ENCODE results near the gene CPZ.

The CPZ gene

DNA sequence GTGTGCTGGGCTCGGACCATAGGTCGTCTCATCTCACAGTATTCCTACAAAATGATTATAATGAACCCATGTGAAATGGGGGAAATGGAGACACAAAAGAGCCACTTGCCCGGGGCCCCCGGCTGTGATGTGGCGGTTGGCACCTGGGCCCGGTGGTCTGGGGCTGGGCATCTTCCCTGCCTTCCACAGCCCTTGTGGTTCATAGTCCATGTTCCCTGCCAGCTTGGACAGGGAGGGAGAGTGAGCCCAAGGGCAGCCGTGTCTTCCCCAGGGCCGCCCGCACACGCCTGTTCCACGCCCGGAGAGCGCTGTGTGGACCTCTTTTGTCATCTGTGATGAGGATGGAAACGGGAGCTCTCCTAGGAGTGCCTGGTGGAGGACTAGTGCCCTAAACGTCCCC is 5.2 kb downstream of the CPZ start:
- no peak overlapping the region for H3K27ac ChIP-seq
- TF ChIP-seq, protein P1, sequence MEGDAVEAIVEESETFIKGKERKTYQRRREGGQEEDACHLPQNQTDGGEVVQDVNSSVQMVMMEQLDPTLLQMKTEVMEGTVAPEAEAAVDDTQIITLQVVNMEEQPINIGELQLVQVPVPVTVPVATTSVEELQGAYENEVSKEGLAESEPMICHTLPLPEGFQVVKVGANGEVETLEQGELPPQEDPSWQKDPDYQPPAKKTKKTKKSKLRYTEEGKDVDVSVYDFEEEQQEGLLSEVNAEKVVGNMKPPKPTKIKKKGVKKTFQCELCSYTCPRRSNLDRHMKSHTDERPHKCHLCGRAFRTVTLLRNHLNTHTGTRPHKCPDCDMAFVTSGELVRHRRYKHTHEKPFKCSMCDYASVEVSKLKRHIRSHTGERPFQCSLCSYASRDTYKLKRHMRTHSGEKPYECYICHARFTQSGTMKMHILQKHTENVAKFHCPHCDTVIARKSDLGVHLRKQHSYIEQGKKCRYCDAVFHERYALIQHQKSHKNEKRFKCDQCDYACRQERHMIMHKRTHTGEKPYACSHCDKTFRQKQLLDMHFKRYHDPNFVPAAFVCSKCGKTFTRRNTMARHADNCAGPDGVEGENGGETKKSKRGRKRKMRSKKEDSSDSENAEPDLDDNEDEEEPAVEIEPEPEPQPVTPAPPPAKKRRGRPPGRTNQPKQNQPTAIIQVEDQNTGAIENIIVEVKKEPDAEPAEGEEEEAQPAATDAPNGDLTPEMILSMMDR (conservative IDR thresholded peaks at IDR 0.05; ENCODE audit: low read depth) = no peak
- no peak for DNase-seq (ENCODE audit: low spot score)
- CTCF ChIA-PET = interaction anchor here (0.7 to 0.9 kb wide), 2 partner anchors 11 to 126 kb away, joined by 4 to 5 read pairs; no protein-coding TSS in a partner anchor
- POLR2A ChIA-PET (ENCODE audit: low non-redundant PET) = no interaction called here

- no peak overlapping the region for H3K27ac ChIP-seq
- TF ChIP-seq, protein P1 (conservative IDR thresholded peaks at IDR 0.05; ENCODE audit: low read depth) = no peak
- POLR2A ChIA-PET (ENCODE audit: low non-redundant PET) = no interaction called here
- no peak for DNase-seq (ENCODE audit: low spot score)
- CTCF ChIA-PET = interaction anchor here (0.6 to 0.9 kb wide), 4 partner anchors 12 to 319 kb away, joined by 3 to 5 read pairs (median 4); no protein-coding TSS in a partner anchor
These were observed 6.0 kb downstream of the CPZ start for GRCh38 chr4:8598391-8599090.

GRCh38 chr4:8599091-8599460 is 6.5 kb downstream of the CPZ start:
- DNase-seq (ENCODE audit: low spot score) = no peak
- ChIA-PET POLR2A (ENCODE audit: low non-redundant PET) (no interaction called here), CTCF (interaction anchor here (0.6 to 0.7 kb wide), 2 partner anchors 11 to 319 kb away, joined by 3 to 4 read pairs; no protein-coding TSS in a partner anchor)
- TF ChIP-seq, protein P1 (conservative IDR thresholded peaks at IDR 0.05; ENCODE audit: low read depth) = no peak
- no peak overlapping the region for H3K27ac ChIP-seq

DNA sequence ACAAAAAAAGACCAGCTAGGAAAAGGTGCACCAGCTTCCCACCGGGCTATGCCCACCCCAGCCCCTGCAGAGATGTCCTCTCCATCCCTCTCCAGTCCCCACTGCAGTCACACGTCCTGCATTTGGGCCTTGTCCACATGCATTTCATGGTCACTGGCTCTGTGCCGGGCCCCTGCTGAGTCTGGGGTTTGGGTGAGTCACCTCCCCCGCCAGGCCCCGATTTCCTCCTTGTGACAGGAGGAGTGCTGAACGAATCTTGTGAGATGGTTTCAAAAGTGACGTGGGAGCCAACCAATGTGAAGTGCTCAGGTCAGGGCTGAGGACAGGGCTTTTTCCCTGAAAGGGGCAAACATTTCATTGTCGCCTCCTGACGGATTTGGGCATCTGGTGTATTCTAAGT is 7.1 kb downstream of the CPZ start:
- POLR2A ChIA-PET (ENCODE audit: low non-redundant PET) = no interaction called here
- TF ChIP-seq, protein P1 (conservative IDR thresholded peaks at IDR 0.05; ENCODE audit: low read depth) = no peak
- no peak overlapping the region for H3K27ac ChIP-seq
- CTCF ChIA-PET = no interaction called here
- DNase-seq (ENCODE audit: low spot score) = no peak

- CTCF ChIA-PET = interaction anchor here (0.5 to 0.7 kb wide), 2 partner anchors 119 to 326 kb away, joined by 3 to 7 read pairs; no protein-coding TSS in a partner anchor
These were observed 7.7 kb downstream of the CPZ start for GRCh38 chr4:8600266-8600665.

DNA sequence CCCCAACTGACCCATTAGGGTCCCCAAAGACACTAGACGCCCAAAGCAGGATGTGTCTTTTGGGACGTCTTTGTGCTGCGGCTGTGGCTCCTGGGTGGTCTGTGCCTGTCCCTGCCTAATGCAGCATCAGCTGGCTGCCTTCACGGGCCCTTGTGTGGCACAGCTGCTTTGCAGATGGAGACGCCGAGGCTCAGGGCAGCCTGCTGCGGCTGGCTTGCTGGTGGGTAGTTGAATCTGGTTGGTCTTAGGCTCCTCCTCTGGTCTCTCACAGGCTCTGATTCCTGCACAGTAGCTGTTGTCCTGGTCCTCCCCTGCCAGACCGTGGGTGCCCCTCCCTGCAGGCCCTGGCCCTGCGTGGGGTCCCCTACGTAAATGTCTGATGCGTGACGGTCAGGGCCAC is 8.1 kb downstream of the CPZ start:
- ChIA-PET CTCF (interaction anchor here (0.5 to 0.7 kb wide), 2 partner anchors 119 to 326 kb away, joined by 3 to 7 read pairs; no protein-coding TSS in a partner anchor), POLR2A (ENCODE audit: low non-redundant PET) (no interaction called here)
- no peak overlapping the region for H3K27ac ChIP-seq

More at GRCh38 chr4:8600266-8600665, 7.7 kb downstream of the CPZ start:
- POLR2A ChIA-PET (ENCODE audit: low non-redundant PET) = no interaction called here
- TF ChIP-seq, protein P1 (conservative IDR thresholded peaks at IDR 0.05; ENCODE audit: low read depth) = no peak
- no peak for DNase-seq (ENCODE audit: low spot score)
- H3K27ac ChIP-seq = no peak overlapping the region

More for the DNA sequence above, 8.1 kb downstream of the CPZ start:
- TF ChIP-seq, protein P1 (conservative IDR thresholded peaks at IDR 0.05; ENCODE audit: low read depth) = no peak
- DNase-seq (ENCODE audit: low spot score) = no peak
